IMR-90 (cell line): ENCODE measurements around the gene AVPI1. TPM values are rescaled to one million over a fixed set of nuclear protein-coding genes. Genes with fewer than 3 reads are reported as not detected.
A peak's percentile ranks its signal among the peaks of the same experiment; 100 is the strongest.

Experiments
- ATAC-seq: fragments of 200-7000 bp; cut with Tn5 transposase; 2 replicates; pipeline ENCODE4 v1.9.1; 2020; ENCODE audit warnings: low read depth, mild to moderate bottlenecking, moderate library complexity
- BruUV-seq: library from RNA; stranded (reverse); fragments of 400-500 nt; replicated peaks from 2 replicates; lab custom pipeline; 2021; lab: Mats Ljungman, UMichigan
- CTCF ChIA-PET: fragments of 300-600 bp; formaldehyde crosslinking; extraction: SDS; loops from one replicate; lab custom pipeline; 2021; ENCODE audit warnings: antibody characterized with exemption; lab: Yijun Ruan, JAX
- POLR2A ChIA-PET: fragments of 300-600 bp; sonication (Branson Sonifier 250); formaldehyde crosslinking; loops from one replicate; lab custom pipeline; 2022; ENCODE audit warnings: antibody characterized with exemption; ENCODE audit not compliant: unreplicated experiment; lab: Charles Lee
- DNase-seq: peaks from one replicate; pipeline ENCODE4 v3.0.0; 2013
- H2AFZ ChIP-seq: replicated peaks from 2 replicates; pipeline ENCODE3; 2013; ENCODE audit warnings: low read length, mild to moderate bottlenecking; ENCODE audit not compliant: poor library complexity
- H2AK5ac ChIP-seq: 2 replicates; pipeline ENCODE4 v1.6.1; 2013; ENCODE audit warnings: low read depth, low read length, inconsistent platforms
- H2AK9ac ChIP-seq: replicated peaks from 2 replicates; pipeline ENCODE3; 2013; ENCODE audit warnings: mild to moderate bottlenecking, low read depth, low read length, moderate library complexity; ENCODE audit not compliant: poor library complexity
- H2BK120ac ChIP-seq: 2 replicates; pipeline ENCODE4 v1.6.1; 2013; ENCODE audit warnings: low read depth, low read length, inconsistent platforms
- H2BK15ac ChIP-seq: 3 replicates; pipeline ENCODE4 v1.6.1; 2013; ENCODE audit warnings: low read depth, low read length, inconsistent platforms
- H2BK20ac ChIP-seq: 2 replicates; pipeline ENCODE4 v1.6.1; 2013; ENCODE audit warnings: low read depth, mild to moderate bottlenecking, inconsistent platforms, low read length, moderate library complexity
- H2BK5ac ChIP-seq: 2 replicates; pipeline ENCODE4 v1.6.1; 2013; ENCODE audit warnings: mild to moderate bottlenecking, low read depth, low read length, inconsistent platforms; ENCODE audit not compliant: poor library complexity, severe bottlenecking
- H3K14ac ChIP-seq: replicated peaks from 2 replicates; pipeline ENCODE4 v1.6.1; 2013; ENCODE audit warnings: low read depth, low read length, inconsistent platforms
- H3K18ac ChIP-seq: 2 replicates; pipeline ENCODE4 v1.6.1; 2013; ENCODE audit warnings: low read depth, low read length, control low read depth
- H3K23ac ChIP-seq: 2 replicates; pipeline ENCODE4 v1.6.1; 2013; ENCODE audit warnings: low read depth, low read length, inconsistent platforms
- H3K27ac ChIP-seq: 2 replicates; pipeline ENCODE4 v1.5.1; 2013; ENCODE audit warnings: mild to moderate bottlenecking, control low read depth, low read length; ENCODE audit not compliant: insufficient read depth
- H3K27me3 ChIP-seq: 2 replicates; pipeline ENCODE4 v1.6.1; 2013; ENCODE audit warnings: low read length; ENCODE audit not compliant: control insufficient read depth, insufficient read depth
- H3K36me3 ChIP-seq: 2 replicates; pipeline ENCODE4 v1.6.1; 2013; ENCODE audit warnings: low read length, mixed read lengths; ENCODE audit not compliant: control insufficient read depth, insufficient read depth
- H3K4ac ChIP-seq: 2 replicates; pipeline ENCODE4 v1.6.1; 2013; ENCODE audit warnings: low read depth, low read length, inconsistent platforms
- H3K4me1 ChIP-seq: 2 replicates; pipeline ENCODE4 v1.6.1; 2013; ENCODE audit warnings: low read length, mixed read lengths; ENCODE audit not compliant: control insufficient read depth, insufficient read depth
- H3K4me2 ChIP-seq: 2 replicates; pipeline ENCODE4 v1.6.1; 2013; ENCODE audit warnings: low read depth, mild to moderate bottlenecking, control low read depth, low read length, moderate library complexity
- H3K4me3 ChIP-seq: 2 replicates; pipeline ENCODE4 v1.5.1; 2013; ENCODE audit warnings: low read depth, mild to moderate bottlenecking, control low read depth, low read length, moderate library complexity; ENCODE audit not compliant: insufficient read depth
- H3K56ac ChIP-seq: 2 replicates; pipeline ENCODE4 v1.6.1; 2013; ENCODE audit warnings: low read length, inconsistent platforms; ENCODE audit not compliant: insufficient read depth; ENCODE audit errors: extremely low read depth
- H3K79me1 ChIP-seq, 2 experiments: 2 replicates each; pipeline ENCODE4 v1.6.1; 2013; ENCODE audit warnings: low read length in 2 of 2, inconsistent platforms in 1 of 2, low read depth in 1 of 2
- H3K9ac ChIP-seq: 2 replicates; pipeline ENCODE4 v1.6.1; 2013; ENCODE audit warnings: low read depth, low read length, control low read depth
- H3K9me1 ChIP-seq: 2 replicates; pipeline ENCODE4 v1.6.1; 2013; ENCODE audit warnings: low read length, inconsistent platforms; ENCODE audit not compliant: insufficient read depth
- H3K9me3 ChIP-seq: 2 replicates; pipeline ENCODE4 v1.6.1; 2013; ENCODE audit warnings: low read length; ENCODE audit not compliant: control insufficient read depth, insufficient read depth
- H4K20me1 ChIP-seq: 2 replicates; pipeline ENCODE4 v1.6.1; 2013; ENCODE audit warnings: low read length, inconsistent platforms; ENCODE audit not compliant: insufficient read depth
- H4K5ac ChIP-seq: 2 replicates; pipeline ENCODE4 v1.6.1; 2013; ENCODE audit warnings: mild to moderate bottlenecking, low read depth, low read length, control low read depth
- H4K8ac ChIP-seq, 2 experiments: 2 replicates each; pipeline ENCODE4 v1.6.1; 2013; ENCODE audit warnings: low read depth in 2 of 2, low read length in 2 of 2, control low read depth in 1 of 2, inconsistent platforms in 1 of 2
- H4K91ac ChIP-seq: 2 replicates; pipeline ENCODE4 v1.6.1; 2013; ENCODE audit warnings: low read depth, low read length, inconsistent platforms; ENCODE audit not compliant: insufficient read depth
- BHLHE40 ChIP-seq: fragments of 150-350 bp; IDR thresholded peaks from 2 replicates; pipeline ENCODE4 v1.6.1; 2016; ENCODE audit warnings: mild to moderate bottlenecking, low read depth, low read length
- CEBPB ChIP-seq: IDR thresholded peaks from 2 replicates; pipeline ENCODE4 v1.6.1; 2012; ENCODE audit warnings: low read depth, low read length, improper control_type of control experiment
- CHD1 ChIP-seq: IDR thresholded peaks from 2 replicates; pipeline ENCODE4 v1.6.1; 2012; ENCODE audit warnings: low read depth, low read length, improper control_type of control experiment
- ELK1 ChIP-seq: fragments of 150-350 bp; IDR thresholded peaks from 2 replicates; pipeline ENCODE4 v1.6.1; 2016; ENCODE audit warnings: low read depth, mild to moderate bottlenecking, low read length, moderate library complexity, borderline replicate concordance
- FOS ChIP-seq: fragments of 150-350 bp; IDR thresholded peaks from 2 replicates; pipeline ENCODE4 v1.6.1; 2016; ENCODE audit warnings: low read depth, low read length
- MAFK ChIP-seq: IDR thresholded peaks from 2 replicates; pipeline ENCODE4 v1.6.1; 2012; ENCODE audit warnings: low read depth, low read length, improper control_type of control experiment
- NFE2L2 ChIP-seq: fragments of 150-350 bp; IDR thresholded peaks from 2 replicates; pipeline ENCODE4 v1.6.1; 2016; ENCODE audit warnings: low read depth, mild to moderate bottlenecking, low read length
- whole genome bisulfite sequencing, 2 experiments: methylation state at CpG; one replicate each; pipeline versions ENCODE4 v1.1.5 to v1.1.7; 2013; ENCODE audit warnings: missing lambda C conversion rate in 2 of 2; ENCODE audit not compliant: insufficient read length in 1 of 2; ENCODE audit errors: extremely low coverage in 2 of 2; 5-methylcytosine and 5-hydroxymethylcytosine counted together
- dilution Hi-C: fragments of 300-500 bp; cut with HindIII; formaldehyde crosslinking; loops from one replicate; pipeline ENCODE4 v1.14.3; 2018; ENCODE audit warnings: low sequenced_read_pairs; ENCODE audit not compliant: unreplicated experiment
- in situ Hi-C: fragments of 300-500 bp; cut with MboI; formaldehyde crosslinking; loops from 3 replicates; pipeline ENCODE4 v1.14.3; 2019; ENCODE audit warnings: low sequenced_read_pairs, inconsistent platforms, mixed read lengths
- intact Hi-C: fragments of 100-400 bp; cut with micrococcal nuclease; formaldehyde crosslinking; loops from 2 replicates; pipeline ENCODE4 v1.10.0; 2022
- polyA plus RNA-seq, 3 experiments: library from polyadenylated mRNA; depleted of rRNA; stranded (reverse); fragments of >200 nt; gene quantifications; 2 replicates each; pipeline ENCODE4 v1.2.3, GENCODE V29; 2012; ENCODE audit warnings: low replicate concordance in 1 of 3
- total RNA-seq: library from RNA; depleted of rRNA; stranded (reverse); fragments of >200 nt; gene quantifications from 2 replicates; pipeline ENCODE4 v1.2.3, GENCODE V29; 2012
- TF ChIP-seq, protein P1 (sequence below): conservative IDR thresholded peaks from 2 replicates; pipeline ENCODE4 v1.5.1; 2012; ENCODE audit warnings: mild to moderate bottlenecking, low read depth, low read length, improper control_type of control experiment

The AVPI1 gene
- total and polyA plus RNA-seq, 2 of the 4 experiments (the other 2 are of a cell fraction), result 26.7 to 29.8 TPM

- Histone ChIP-seq H3K36me3 (peaks cover 39% of the 10 kb centered on the region), H2BK120ac (no peak overlapping the region), H2BK15ac (no peak overlapping the region), H3K4me3 (no peak overlapping the region), H4K5ac (no peak overlapping the region), H3K14ac (no peak overlapping the region), H3K27me3 (no peaks in the 10 kb centered on the region), H2BK5ac (no peak overlapping the region), H3K9ac (no peak overlapping the region), H2AK5ac (no peak overlapping the region), H4K8ac (no peak overlapping the region), H3K4me2 (no peak overlapping the region), H3K23ac (no peak overlapping the region), H3K79me1 (peaks cover 7 to 16% of the 10 kb centered on the region in 2 experiments), H3K27ac (no peak overlapping the region), H3K4ac (no peak overlapping the region), H3K9me3 (no peaks in the 10 kb centered on the region), H3K9me1 (peaks cover 2% of the 10 kb centered on the region; the same call in 1 of the 2 replicates), H2BK20ac (no peak overlapping the region), H2AK9ac (no peak overlapping the region), H4K20me1 (no peaks in the 10 kb centered on the region; the same call in 1 of the 2 replicates), H4K91ac (no peak overlapping the region), H3K4me1 (no peaks in the 10 kb centered on the region; the same call in 1 of the 2 replicates), H3K18ac (no peak overlapping the region), H2AFZ (no peak overlapping the region), H3K56ac (no peak overlapping the region)
- intact Hi-C loops, result no loop called here
- ChIA-PET CTCF (no interaction called here), POLR2A (no interaction called here)
- no CpG with 5 or more reads among the region's 1 CpG for WGBS, 2 experiments
- DNase-seq, result peak; percentile 75
- ATAC-seq, result peak; percentile 49
- TF ChIP-seq FOS, result no peak
- TF ChIP-seq, protein P1, sequence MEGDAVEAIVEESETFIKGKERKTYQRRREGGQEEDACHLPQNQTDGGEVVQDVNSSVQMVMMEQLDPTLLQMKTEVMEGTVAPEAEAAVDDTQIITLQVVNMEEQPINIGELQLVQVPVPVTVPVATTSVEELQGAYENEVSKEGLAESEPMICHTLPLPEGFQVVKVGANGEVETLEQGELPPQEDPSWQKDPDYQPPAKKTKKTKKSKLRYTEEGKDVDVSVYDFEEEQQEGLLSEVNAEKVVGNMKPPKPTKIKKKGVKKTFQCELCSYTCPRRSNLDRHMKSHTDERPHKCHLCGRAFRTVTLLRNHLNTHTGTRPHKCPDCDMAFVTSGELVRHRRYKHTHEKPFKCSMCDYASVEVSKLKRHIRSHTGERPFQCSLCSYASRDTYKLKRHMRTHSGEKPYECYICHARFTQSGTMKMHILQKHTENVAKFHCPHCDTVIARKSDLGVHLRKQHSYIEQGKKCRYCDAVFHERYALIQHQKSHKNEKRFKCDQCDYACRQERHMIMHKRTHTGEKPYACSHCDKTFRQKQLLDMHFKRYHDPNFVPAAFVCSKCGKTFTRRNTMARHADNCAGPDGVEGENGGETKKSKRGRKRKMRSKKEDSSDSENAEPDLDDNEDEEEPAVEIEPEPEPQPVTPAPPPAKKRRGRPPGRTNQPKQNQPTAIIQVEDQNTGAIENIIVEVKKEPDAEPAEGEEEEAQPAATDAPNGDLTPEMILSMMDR, result no peak
- TF ChIP-seq BHLHE40, result no peak
- no peak for TF ChIP-seq MAFK
- no peak for TF ChIP-seq CEBPB
- no peak for TF ChIP-seq ELK1
- no peak for TF ChIP-seq CHD1
- TF ChIP-seq NFE2L2, result no peak
- dilution Hi-C loops, result no loop called here
- BruUV-seq, result no TSS peak
- in situ Hi-C loops, result no loop called here
Measured at GRCh38 chr10:97659589-97659988, 27.5 kb downstream of the AVPI1 start.
